ENCODE measurements around the gene COPZ1. TPM values are rescaled to one million over a fixed set of nuclear protein-coding genes. Genes with fewer than 3 reads are reported as not detected.

COPZ1 gene
- polyA plus RNA-seq, 3 donors = 78.9 to 190 (median 176) TPM

DNA sequence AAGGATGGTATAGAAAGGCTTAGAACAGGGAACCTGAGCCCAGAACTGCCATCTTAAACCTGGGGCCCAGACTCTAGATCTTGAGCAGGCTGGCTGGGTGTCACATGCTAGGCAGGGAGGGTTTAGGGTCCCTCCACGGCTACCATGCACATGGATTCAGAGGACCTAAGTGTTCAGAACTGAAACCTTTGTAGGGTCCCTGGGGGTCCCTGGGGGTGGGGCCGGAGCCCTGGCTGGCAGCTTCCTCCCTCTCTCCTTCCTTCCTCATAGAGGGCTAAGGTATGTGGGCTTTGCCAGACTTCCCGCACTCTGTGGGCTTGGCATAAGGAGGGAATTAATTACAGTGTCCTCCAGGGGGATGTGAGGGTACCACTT, 64.2 kb downstream of the COPZ1 start:
- intact Hi-C loops (cut with micrococcal nuclease) = no loop called here
- no peak overlapping the region for H3K9ac ChIP-seq (ENCODE audit: insufficient read depth, low read length, poor library complexity, severe bottlenecking)
- H3K27ac ChIP-seq (ENCODE audit: low read depth in 1 of 2, low read length in 2 of 2) = peak overlapping the region; percentile 35 to 97
- H3K4me1 Mint-ChIP-seq = peaks cover 93% of the 10 kb centered on the region
- H3K79me2 ChIP-seq (ENCODE audit: insufficient read depth, low read length) = peaks cover 22% of the 10 kb centered on the region
- peaks cover 0 to 7% (median 2%) of the 10 kb centered on the region in 3 donors for H3K27me3 Mint-ChIP-seq (ENCODE audit: low read depth in 3 of 3)
- WGBS (ENCODE audit: insufficient coverage) = 90% methylated on average over 1 of the region's 3 CpGs
- H3K4me3 Mint-ChIP-seq = no peak overlapping the region
- H3K36me3 Mint-ChIP-seq = peaks cover 11 to 34% of the 10 kb centered on the region in 2 donors
- peaks cover 99 to 100% of the 10 kb centered on the region in 2 donors for H3K4me1 ChIP-seq (ENCODE audit: control insufficient read depth in 1 of 2, insufficient read depth in 2 of 2, low read length in 2 of 2)
- no peak overlapping the region for H3K4me2 ChIP-seq (replicated peaks; ENCODE audit: extremely low read depth, low read length, poor library complexity, severe bottlenecking)
- TF ChIP-seq, protein P1, sequence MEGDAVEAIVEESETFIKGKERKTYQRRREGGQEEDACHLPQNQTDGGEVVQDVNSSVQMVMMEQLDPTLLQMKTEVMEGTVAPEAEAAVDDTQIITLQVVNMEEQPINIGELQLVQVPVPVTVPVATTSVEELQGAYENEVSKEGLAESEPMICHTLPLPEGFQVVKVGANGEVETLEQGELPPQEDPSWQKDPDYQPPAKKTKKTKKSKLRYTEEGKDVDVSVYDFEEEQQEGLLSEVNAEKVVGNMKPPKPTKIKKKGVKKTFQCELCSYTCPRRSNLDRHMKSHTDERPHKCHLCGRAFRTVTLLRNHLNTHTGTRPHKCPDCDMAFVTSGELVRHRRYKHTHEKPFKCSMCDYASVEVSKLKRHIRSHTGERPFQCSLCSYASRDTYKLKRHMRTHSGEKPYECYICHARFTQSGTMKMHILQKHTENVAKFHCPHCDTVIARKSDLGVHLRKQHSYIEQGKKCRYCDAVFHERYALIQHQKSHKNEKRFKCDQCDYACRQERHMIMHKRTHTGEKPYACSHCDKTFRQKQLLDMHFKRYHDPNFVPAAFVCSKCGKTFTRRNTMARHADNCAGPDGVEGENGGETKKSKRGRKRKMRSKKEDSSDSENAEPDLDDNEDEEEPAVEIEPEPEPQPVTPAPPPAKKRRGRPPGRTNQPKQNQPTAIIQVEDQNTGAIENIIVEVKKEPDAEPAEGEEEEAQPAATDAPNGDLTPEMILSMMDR (IDR thresholded peaks at IDR 0.05) = no peak
- H3K27me3 ChIP-seq (ENCODE audit: control insufficient read depth in 2 of 2, insufficient read depth in 2 of 2, low read length in 2 of 2) = no peaks in the 10 kb centered on the region
- no peak overlapping the region for H2AFZ ChIP-seq (ENCODE audit: insufficient read depth, low read depth, low read length, poor library complexity, severe bottlenecking)
- H3K9me3 ChIP-seq (replicated peaks in 1 of 2; ENCODE audit: control insufficient read depth in 1 of 2, insufficient read depth in 1 of 2, low read length in 2 of 2) = no peaks in the 10 kb centered on the region
- no peak for DNase-seq
- H3K4me3 ChIP-seq (replicated peaks in 1 of 3; ENCODE audit: low read depth in 2 of 3, low read length in 3 of 3) = no peak overlapping the region
- peaks cover 0 to 1% (median 0%) of the 10 kb centered on the region in 7 donors for H3K9me3 Mint-ChIP-seq
- H3K27ac Mint-ChIP-seq = peak overlapping the region in 4 of 7 donors; percentile 49 to 96 (median 82)
- H4K20me1 ChIP-seq (ENCODE audit: insufficient read depth, low read length) = no peaks in the 10 kb centered on the region
- H3K36me3 ChIP-seq (replicated peaks in 1 of 2; ENCODE audit: control insufficient read depth in 1 of 2, insufficient read depth in 2 of 2, low read length in 2 of 2) = no peaks in the 10 kb centered on the region

DNA sequence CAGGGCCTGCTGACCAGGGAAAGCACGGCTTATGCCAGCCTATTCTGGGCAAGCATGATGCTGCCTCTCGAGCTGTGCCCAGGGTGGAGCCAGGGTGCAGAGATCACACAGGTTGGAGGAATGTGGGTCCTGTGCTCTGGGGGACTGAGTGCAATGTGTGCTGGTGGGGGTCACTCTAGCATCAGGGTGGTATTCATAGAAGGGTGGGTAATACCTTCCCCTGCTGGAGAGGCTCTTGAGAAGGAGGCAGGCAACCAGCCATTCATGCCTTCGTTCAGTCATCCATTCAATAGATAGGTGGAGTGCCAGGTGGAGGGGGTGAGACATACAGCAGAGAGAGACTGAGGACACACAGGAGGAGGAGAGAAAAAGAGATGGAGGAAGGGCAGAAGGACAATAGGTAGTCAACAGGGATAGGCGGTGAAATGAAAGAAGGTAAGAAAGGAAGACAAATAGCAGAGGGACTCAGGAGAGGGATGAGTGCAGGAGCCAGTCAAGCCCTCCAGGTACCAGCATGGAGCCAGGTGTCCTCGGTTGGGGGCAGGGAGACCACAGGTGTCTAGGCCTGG, 64.8 kb downstream of the COPZ1 start:
- peak overlapping the region in 1 of 2 donors; percentile 82 for H3K4me3 Mint-ChIP-seq
- no peaks in the 10 kb centered on the region for H3K27me3 ChIP-seq (ENCODE audit: control insufficient read depth in 2 of 2, insufficient read depth in 2 of 2, low read length in 2 of 2)
- H3K4me1 ChIP-seq (ENCODE audit: control insufficient read depth in 1 of 2, insufficient read depth in 2 of 2, low read length in 2 of 2) = peaks cover 100% of the 10 kb centered on the region in 2 donors
- H4K20me1 ChIP-seq (ENCODE audit: insufficient read depth, low read length) = peaks cover 4% of the 10 kb centered on the region
- H3K36me3 Mint-ChIP-seq = peaks cover 15 to 35% of the 10 kb centered on the region in 2 donors
- peaks cover 0 to 7% (median 2%) of the 10 kb centered on the region in 3 donors for H3K27me3 Mint-ChIP-seq (ENCODE audit: low read depth in 3 of 3)
- H3K4me2 ChIP-seq (replicated peaks; ENCODE audit: extremely low read depth, low read length, poor library complexity, severe bottlenecking) = peak overlapping the region; percentile 82
- peaks cover under 1 to 4% of the 10 kb centered on the region in 2 donors for H3K36me3 ChIP-seq (replicated peaks in 1 of 2; ENCODE audit: control insufficient read depth in 1 of 2, insufficient read depth in 2 of 2, low read length in 2 of 2)
- TF ChIP-seq, protein P1 (IDR thresholded peaks at IDR 0.05) = no peak
- H3K27ac ChIP-seq (ENCODE audit: low read depth in 1 of 2, low read length in 2 of 2) = peak overlapping the region; percentile 35 to 97
- no peak overlapping the region for H2AFZ ChIP-seq (ENCODE audit: insufficient read depth, low read depth, low read length, poor library complexity, severe bottlenecking)
- peak overlapping the region; percentile 49 to 96 (median 83) for H3K27ac Mint-ChIP-seq
- H3K9ac ChIP-seq (ENCODE audit: insufficient read depth, low read length, poor library complexity, severe bottlenecking) = no peak overlapping the region
- no peak for DNase-seq
- peaks cover 0 to 1% (median 0%) of the 10 kb centered on the region in 7 donors for H3K9me3 Mint-ChIP-seq
- H3K4me3 ChIP-seq (replicated peaks in 1 of 3; ENCODE audit: low read depth in 2 of 3, low read length in 3 of 3) = peak overlapping the region in 1 of 3 experiments; percentile 73
- peaks cover 18% of the 10 kb centered on the region for H3K79me2 ChIP-seq (ENCODE audit: insufficient read depth, low read length)
- H3K4me1 Mint-ChIP-seq = peaks cover 93% of the 10 kb centered on the region
- no peaks in the 10 kb centered on the region for H3K9me3 ChIP-seq (replicated peaks in 1 of 2; ENCODE audit: control insufficient read depth in 1 of 2, insufficient read depth in 1 of 2, low read length in 2 of 2)
- WGBS (ENCODE audit: insufficient coverage) = 86% methylated on average over 5 of the region's 5 CpGs
- intact Hi-C loops (cut with micrococcal nuclease) = loop anchor here in 1 of 2 donors (5.0 kb wide), 1 partner anchor 108 kb away; the partner anchor contains the start of gene NCKAP1L
